ENCODE results near the gene SPOCK1.

SPOCK1 gene

DNA sequence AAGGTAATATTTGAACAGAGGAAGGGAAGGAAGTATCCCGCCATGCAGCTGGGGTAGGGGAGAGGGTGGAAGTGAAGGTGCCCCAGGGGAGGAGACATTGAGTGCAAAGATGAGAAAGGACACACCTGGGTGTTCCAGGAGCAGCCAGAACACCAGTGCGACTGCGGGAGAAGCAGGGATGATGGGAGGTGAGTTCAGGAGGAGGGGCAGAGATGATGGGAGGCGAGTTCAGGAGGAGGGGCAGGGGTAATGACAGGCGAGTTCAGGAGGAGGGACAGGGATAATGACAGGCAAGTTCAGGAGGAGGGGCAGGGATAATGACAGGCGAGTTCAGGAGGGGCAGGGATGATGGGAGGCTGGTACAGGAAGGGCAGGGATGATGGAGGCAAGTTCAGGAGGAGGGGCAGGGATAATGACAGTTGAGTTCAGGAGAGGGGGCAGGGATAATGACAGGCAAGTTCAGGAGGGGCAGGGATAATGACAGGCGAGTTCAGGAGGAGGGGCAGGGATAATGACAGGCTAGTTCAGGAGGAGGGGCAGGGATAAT is 17.2 kb upstream of the SPOCK1 start:
- TF ChIP-seq, protein P1, sequence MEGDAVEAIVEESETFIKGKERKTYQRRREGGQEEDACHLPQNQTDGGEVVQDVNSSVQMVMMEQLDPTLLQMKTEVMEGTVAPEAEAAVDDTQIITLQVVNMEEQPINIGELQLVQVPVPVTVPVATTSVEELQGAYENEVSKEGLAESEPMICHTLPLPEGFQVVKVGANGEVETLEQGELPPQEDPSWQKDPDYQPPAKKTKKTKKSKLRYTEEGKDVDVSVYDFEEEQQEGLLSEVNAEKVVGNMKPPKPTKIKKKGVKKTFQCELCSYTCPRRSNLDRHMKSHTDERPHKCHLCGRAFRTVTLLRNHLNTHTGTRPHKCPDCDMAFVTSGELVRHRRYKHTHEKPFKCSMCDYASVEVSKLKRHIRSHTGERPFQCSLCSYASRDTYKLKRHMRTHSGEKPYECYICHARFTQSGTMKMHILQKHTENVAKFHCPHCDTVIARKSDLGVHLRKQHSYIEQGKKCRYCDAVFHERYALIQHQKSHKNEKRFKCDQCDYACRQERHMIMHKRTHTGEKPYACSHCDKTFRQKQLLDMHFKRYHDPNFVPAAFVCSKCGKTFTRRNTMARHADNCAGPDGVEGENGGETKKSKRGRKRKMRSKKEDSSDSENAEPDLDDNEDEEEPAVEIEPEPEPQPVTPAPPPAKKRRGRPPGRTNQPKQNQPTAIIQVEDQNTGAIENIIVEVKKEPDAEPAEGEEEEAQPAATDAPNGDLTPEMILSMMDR (IDR thresholded peaks at IDR 0.05; ENCODE audit: extremely low read depth, insufficient read depth, missing control alignments), result no peak
- DNase-seq (ENCODE audit: low spot score), result no peak
- in situ Hi-C loops (cut with MboI; ENCODE audit: low pct_unique_long_range_greater_than_20kb, low sequenced_read_pairs, unreplicated experiment), result no loop called here

DNA sequence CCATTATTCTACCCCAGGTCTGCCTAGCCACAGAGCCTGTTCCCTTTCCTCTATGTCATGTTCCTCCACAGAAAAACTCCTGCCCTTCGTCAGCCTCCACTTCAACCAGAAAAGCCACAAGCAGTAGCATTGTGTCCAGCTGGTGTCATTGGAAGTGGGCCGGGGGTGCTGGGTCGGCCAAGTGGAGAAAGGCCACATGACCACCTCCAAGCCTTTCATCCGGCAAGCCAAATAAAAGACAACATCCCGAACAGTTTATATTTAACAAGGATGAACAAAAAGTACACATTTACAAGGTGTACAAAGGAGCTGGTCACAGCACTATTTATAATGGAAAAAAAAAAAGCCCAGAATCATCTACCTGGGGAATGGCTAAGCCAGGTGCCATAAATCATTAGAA is 16.1 kb upstream of the SPOCK1 start:
- in situ Hi-C loops (cut with MboI; ENCODE audit: low pct_unique_long_range_greater_than_20kb, low sequenced_read_pairs, unreplicated experiment), result no loop called here
- DNase-seq (ENCODE audit: low spot score), result no peak
- TF ChIP-seq, protein P1 (IDR thresholded peaks at IDR 0.05; ENCODE audit: extremely low read depth, insufficient read depth, missing control alignments), result no peak

DNA sequence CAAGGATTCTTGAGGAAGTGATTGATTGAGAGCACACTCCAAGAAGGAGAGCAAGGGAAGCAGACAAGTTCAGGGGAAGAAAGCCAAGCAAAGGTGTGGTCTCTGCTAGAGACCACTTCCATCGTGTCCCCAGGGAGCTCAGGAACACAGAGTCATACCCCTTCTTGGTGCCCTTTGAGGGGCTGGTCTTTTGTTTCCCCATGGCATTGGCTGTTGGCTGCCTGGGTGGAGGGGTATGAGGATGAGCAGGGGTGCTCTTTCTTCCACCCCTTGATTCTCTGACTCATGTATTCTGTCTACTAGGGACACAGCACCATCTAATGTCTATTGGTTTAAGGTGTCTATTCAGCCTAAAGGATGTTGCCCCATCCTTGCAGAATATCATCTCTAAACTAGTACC is 11.5 kb upstream of the SPOCK1 start:
- DNase-seq (ENCODE audit: low spot score), result no peak
- TF ChIP-seq, protein P1 (IDR thresholded peaks at IDR 0.05; ENCODE audit: extremely low read depth, insufficient read depth, missing control alignments), result no peak
- in situ Hi-C loops (cut with MboI; ENCODE audit: low pct_unique_long_range_greater_than_20kb, low sequenced_read_pairs, unreplicated experiment), result no loop called here

DNA sequence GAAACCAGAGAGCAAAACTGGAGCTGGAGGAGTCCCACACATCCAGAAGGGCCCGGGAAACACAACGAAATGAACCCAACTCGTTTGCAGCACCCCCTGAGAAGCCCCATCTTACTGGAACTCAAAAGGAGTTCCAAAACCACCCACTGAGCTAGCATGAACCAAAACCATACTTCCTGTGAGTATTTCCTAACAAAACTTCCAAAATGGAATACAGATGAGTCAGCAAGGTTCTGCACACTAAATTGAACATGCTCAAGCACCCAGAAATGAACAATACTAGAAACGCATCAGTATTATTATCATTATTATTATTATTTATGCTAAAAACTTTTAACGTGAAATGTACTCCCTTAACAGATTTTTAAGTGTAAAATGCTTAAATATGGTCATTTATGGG is 8.0 kb upstream of the SPOCK1 start:
- TF ChIP-seq, protein P1 (IDR thresholded peaks at IDR 0.05; ENCODE audit: extremely low read depth, insufficient read depth, missing control alignments), result no peak
- in situ Hi-C loops (cut with MboI; ENCODE audit: low pct_unique_long_range_greater_than_20kb, low sequenced_read_pairs, unreplicated experiment), result no loop called here
- no peak for DNase-seq (ENCODE audit: low spot score)

DNA sequence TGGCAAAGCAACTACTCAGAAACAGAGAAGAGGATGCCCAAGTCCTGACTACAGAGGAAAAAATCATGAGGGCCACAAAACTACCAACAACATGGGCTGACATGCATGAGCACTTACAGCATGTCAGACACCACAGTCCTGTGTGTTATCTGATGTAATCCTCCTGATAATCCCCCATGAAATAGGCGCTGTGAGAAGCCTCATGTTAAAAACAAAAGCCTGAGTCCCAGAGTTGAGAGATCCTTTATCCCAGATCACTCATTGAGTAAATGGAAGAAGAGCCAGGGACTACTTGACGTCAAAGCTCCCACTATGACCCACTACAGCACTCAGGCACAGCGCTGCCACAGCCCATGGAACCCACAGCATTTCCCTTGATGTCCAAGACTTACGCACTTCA is 7.2 kb upstream of the SPOCK1 start:
- no peak for DNase-seq (ENCODE audit: low spot score)
- in situ Hi-C loops (cut with MboI; ENCODE audit: low pct_unique_long_range_greater_than_20kb, low sequenced_read_pairs, unreplicated experiment), result no loop called here
- TF ChIP-seq, protein P1 (IDR thresholded peaks at IDR 0.05; ENCODE audit: extremely low read depth, insufficient read depth, missing control alignments), result no peak

DNA sequence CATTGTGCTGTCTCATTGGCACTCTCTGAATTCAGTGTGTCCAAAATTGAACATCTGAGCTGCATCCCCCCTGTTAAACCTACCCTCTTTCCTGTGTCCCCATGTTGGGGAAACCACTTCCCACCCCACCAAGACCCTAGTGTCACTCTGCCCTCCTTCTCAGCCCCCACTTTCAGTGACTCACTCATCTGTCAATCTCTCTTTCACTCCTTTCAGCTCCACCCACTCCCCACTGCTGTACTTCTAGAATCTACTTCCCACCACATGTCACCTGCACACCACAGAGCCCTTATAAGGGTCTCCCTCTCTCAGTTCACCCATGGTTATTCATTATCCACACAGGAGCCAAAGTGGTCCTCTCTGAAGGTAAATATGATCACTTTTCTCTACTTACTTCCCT is 5.8 kb upstream of the SPOCK1 start:
- TF ChIP-seq, protein P1 (IDR thresholded peaks at IDR 0.05; ENCODE audit: extremely low read depth, insufficient read depth, missing control alignments), result no peak
- DNase-seq (ENCODE audit: low spot score), result no peak
- in situ Hi-C loops (cut with MboI; ENCODE audit: low pct_unique_long_range_greater_than_20kb, low sequenced_read_pairs, unreplicated experiment), result no loop called here

DNA sequence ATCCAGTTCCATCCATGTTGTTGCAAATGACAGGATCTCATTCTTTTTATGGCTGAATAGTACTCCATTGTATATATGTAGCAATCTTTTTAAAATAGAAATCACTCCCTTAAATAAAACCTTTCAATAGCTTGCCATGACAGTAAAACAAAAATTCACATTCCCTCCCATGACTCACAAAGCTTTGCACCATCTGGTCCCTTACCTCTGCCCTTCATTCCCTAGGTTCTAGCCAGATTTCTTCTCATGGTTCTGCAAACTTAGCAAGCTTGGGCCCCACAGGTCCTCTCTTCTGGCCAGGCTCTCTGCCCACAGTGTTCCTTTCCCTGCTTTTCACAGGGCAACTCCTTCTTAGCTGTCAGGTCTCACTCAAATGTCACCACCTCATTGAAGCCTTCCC is 4.3 kb upstream of the SPOCK1 start:
- no peak for DNase-seq (ENCODE audit: low spot score)
- in situ Hi-C loops (cut with MboI; ENCODE audit: low pct_unique_long_range_greater_than_20kb, low sequenced_read_pairs, unreplicated experiment), result no loop called here

More for the DNA sequence above, 4.3 kb upstream of the SPOCK1 start:
- TF ChIP-seq, protein P1 (IDR thresholded peaks at IDR 0.05; ENCODE audit: extremely low read depth, insufficient read depth, missing control alignments), result no peak
